Transverse colon (tissue), 4 donors: ENCODE measurements around the gene DENND2D.

ENCODE experiments used
- CTCF ChIP-seq, 5 experiments: fragments of 200-600 bp in 3 of 5; fragments of 450-650 bp in 2 of 5; sonication (generic) in 3 of 5; IDR thresholded peaks; 1 replicate in 2 of 5; 2 replicates in 3 of 5; pipeline ENCODE4 v1.5.1; 2016 to 2017; ENCODE audit warnings: antibody characterized with exemption in 5 of 5, inconsistent platforms in 3 of 5, mild to moderate bottlenecking in 2 of 5, moderate library complexity in 1 of 5
- POLR2A ChIP-seq: fragments of 450-650 bp; IDR thresholded peaks from one replicate; pipeline ENCODE4 v1.6.1; 2016; ENCODE audit warnings: antibody characterized with exemption, mild to moderate bottlenecking, moderate library complexity
- POLR2AphosphoS5 ChIP-seq, 3 donors: sonication (generic); formaldehyde crosslinking; IDR thresholded peaks; one replicate each; pipeline ENCODE4 v1.6.1; 2016; ENCODE audit warnings: antibody characterized with exemption in 3 of 3

DNA sequence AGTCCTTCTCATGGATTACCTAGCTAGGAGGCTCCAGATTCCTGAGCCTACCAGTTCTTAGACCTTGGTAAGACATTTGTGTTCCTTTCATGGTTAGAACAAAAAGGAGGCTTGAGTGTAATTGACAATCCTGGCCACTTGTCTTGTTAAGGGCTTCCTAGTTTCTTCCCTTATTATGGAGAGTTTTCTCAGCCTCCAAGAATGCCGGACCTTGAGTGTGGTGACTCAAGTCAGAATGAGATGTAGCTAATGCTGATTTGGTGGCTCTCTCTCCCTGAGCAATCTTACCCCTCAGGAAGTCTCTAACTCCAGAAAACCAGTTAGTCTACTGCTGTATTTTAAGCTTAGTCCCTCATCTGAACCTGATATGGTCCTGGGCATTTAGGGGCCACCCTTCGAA, 41.4 kb upstream of the DENND2D start:
- no peak for TF ChIP-seq CTCF (IDR thresholded peaks at IDR 0.05)
- no peak for TF ChIP-seq POLR2A
- TF ChIP-seq POLR2AphosphoS5 (IDR thresholded peaks at IDR 0.05), result no peak
